RPMI7951 (cell line): ENCODE measurements around the gene GRB10. TPM values are rescaled to one million over a fixed set of nuclear protein-coding genes. Genes with fewer than 3 reads are reported as not detected.
"Not testable (repeated sequence)": the region's sequence is repeated elsewhere in the genome, so short reads cannot be mapped to it uniquely, and the experiment has no call there.

Experiments
- DNase-seq: peaks from one replicate; pipeline ENCODE4 v3.0.0-alpha.2; 2012; ENCODE audit warnings: low read depth
- total RNA-seq: library from RNA; depleted of rRNA; stranded (reverse); fragments of >200 nt; shearing (Covaris generic); gene quantifications from 2 replicates; pipeline ENCODE4 v1.2.3, GENCODE V29; 2014

GRB10 gene
- total RNA-seq, 1 experiment from 2014 or later: 51.7 TPM

DNA sequence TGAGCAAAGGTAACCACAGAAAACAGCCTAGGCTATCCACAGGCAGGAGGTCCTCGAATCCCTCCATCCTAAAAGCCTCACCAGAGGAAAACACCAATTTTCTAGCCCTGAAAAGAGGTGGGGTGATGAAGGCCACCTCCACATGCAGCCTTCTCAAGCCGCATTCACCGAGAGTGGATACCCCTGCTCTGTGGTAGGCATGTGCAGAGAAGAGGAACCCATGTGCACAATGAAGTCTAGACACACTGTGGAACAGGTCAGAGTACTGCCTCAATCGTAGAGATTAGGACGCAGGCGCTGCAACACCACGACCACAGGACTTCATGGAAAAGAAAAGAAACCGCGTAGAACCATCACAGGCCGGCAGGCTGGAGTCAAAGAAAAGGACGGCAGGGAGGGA, 38.8 kb downstream of the GRB10 start:
- no peak for DNase-seq

DNA sequence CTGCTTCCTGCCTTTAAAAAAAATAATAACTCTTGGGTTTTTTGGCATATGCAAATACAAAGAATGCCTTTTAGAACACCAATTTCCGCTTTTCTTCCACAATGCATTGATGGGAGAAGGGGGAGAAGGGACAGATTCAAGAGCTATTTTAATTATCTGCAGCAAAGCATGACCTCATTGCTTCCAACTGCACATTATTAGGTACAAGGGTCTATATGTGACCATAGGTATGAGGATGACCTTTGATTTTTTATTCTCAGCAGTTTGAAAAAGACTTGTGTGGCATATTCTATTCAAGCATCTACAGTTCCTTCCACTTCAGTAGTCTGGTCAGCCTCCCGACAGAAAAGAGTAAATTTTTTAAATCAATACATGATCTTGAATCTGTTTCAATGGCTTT, 39.7 kb downstream of the GRB10 start:
- DNase-seq: no peak

DNA sequence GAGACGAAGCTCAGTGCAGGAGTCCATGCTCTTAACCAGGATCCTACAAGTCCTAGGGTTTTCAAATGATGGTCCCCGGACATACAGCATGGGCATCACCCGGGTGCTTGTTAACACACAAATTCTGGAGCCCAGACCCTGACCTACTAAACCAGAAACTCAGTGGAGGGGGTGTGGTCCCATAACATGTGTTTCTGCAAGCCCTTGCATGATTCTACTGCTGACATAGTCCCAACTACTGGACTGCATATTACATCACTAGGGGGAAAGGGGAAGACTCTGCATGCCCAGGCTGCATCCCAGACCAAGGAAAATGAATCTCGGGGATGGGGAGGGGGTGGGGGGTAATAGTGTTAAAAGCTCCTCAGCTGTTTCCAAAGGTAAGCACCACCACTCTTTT, 40.3 kb downstream of the GRB10 start:
- no peak for DNase-seq

- peak; percentile 70 for DNase-seq
These were observed 42.8 kb downstream of the GRB10 start for GRCh38 chr7:50739744-50740435.

GRCh38 chr7:50738932-50739331, 43.8 kb downstream of the GRB10 start:
- no peak for DNase-seq

- not testable (repeated sequence) for DNase-seq
These were observed 46.9 kb downstream of the GRB10 start for GRCh38 chr7:50735836-50736235.

DNA sequence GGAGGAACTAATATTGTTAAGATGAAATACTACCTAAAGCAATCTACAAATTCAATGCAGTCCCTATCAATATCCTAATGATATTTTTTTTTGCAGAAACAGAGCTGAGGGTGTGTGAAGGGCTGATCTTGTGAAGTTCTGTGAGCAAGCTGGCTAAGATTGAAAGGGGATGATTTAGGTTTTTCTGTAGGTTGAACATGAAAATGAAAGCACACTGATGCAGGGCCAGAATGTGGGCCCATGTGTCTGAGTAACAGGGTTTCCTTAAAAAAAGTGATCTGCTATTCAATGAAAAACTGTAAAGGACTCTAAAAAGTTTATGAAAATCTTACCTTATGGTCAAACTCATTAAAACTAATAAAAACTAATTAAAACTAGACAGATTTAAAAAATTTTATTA, 47.4 kb downstream of the GRB10 start:
- no peak for DNase-seq

DNA sequence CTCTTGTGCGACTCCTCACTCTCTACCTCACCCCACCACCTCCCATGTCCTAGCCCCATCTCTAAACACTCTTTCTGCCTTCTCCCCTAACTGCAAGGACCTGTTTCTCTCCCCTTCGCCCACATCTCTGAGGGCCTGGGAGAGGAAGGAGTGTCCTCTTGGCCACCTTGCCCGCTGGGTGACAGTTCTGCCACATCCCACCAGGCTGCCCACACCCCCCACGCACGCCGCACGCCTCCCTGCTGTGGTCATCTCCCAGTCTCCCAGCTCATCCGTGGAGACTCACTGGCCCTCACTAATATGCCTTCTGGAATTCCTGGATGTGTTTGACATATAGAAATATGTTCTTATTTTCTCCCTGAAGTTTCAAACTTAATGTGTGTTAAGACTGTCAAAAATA, 48.5 kb downstream of the GRB10 start:
- no peak for DNase-seq

- DNase-seq: no peak
These were observed 49.1 kb downstream of the GRB10 start for GRCh38 chr7:50733552-50733951.

- no peak for DNase-seq
These were observed 50.8 kb downstream of the GRB10 start for GRCh38 chr7:50731703-50732582.

DNA sequence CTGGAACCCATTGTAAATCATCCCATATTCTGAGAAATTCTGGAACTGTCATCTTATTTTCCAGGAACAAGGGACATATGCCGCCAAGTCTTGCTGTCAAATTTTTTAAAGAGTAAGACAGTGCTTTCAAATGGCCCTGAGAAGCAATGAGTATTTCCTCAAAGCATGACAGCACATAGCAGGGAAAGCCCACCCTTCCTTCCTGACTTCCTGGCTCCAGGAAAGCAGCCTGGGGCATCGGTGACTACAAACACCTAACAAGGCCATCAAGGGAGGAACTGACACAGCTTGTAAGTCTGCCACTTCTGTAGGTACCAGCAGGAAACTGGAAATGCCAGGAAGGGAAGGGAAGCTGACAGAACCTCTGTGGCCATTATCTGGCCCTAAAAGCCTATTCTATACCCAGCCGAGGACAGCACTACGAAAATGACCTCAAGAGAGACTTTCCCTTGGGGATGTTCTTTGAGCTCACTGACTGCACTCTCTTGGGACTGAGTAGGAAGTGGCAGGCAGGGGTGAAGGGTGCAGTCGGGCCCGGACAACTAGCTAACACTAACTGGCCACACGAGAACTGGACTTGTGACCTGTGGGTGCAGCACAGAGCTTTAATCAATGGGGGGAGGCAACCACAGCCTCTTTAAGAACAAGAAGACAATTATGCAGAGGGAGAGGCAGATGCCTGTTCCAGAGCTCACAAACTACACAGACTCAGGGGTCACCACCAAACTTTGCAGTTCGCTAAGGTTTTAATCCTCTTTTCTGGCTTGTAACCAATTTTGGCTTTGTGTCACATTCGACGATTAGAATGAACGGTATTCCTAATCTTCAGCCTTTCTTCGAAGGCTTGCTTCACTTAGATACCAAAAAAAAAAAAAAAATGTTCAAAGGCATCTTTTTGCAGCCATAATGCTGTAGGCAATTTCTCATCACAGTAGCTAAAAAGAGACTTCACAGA, 52.0 kb downstream of the GRB10 start:
- peak; percentile 47 for DNase-seq

DNA sequence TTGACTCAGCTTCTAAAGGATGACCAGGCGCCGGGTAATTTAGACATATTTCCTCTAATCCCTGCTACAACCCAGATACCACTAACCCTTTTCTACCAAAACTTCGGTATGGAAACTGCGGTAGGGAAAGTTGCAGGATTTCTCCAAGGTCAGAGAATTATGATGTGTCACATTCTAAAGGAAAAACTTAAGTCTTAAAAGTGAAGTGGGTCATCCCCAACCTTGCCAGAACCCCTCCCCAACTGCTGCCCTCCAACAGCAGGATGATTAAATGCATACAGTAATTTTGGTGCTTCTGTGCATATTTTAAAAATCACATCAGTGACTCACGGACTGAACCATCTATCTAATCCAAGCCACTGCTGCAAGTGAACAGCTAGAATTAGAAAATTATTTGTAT, 52.7 kb downstream of the GRB10 start:
- DNase-seq: no peak

GRCh38 chr7:50728184-50728583, 54.5 kb downstream of the GRB10 start:
- no peak for DNase-seq

- DNase-seq: no peak
These were observed 55.0 kb downstream of the GRB10 start for GRCh38 chr7:50727711-50728110.

- no peak for DNase-seq
These were observed 55.6 kb downstream of the GRB10 start for GRCh38 chr7:50727072-50727471.

DNA sequence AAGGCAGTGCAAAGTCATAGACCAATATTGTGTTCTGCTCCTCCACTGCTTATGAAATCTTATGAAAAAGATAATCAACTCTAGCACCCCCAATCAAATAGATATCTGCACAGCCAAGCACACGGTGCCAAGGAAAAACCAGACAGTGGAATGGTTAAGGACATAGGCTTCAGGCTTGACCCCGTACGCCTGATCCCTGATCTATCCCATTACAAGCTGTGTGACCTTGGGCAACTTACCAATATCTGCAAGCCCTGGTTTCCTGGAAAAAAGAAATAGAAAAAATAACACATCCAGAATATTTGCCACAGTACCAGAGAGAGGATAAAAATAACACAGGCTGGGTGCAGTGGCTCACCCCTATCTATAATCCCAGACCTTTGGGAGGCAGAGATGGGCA, 56.9 kb downstream of the GRB10 start:
- no peak for DNase-seq

- DNase-seq: no peak
These were observed 57.9 kb downstream of the GRB10 start for GRCh38 chr7:50724526-50725520.

DNA sequence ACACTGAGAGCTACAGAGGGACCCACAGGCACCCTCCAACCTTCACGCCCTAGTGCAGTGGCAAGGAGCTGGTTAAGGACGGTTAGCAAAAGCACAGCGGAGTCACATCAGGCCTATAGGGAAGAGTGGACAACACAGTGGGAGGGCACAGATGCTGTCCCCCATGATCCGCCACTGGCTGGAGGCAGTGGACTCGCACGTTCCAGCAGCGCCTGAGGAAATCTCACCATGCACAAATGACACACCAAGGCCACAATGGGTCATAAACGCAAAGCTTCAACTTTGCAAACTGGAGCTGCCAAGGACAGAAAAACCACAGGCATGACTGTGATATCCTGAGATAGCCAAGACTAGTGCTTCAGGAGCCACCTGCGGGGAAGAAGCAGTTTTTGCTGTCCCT, 58.8 kb downstream of the GRB10 start:
- DNase-seq: no peak

DNA sequence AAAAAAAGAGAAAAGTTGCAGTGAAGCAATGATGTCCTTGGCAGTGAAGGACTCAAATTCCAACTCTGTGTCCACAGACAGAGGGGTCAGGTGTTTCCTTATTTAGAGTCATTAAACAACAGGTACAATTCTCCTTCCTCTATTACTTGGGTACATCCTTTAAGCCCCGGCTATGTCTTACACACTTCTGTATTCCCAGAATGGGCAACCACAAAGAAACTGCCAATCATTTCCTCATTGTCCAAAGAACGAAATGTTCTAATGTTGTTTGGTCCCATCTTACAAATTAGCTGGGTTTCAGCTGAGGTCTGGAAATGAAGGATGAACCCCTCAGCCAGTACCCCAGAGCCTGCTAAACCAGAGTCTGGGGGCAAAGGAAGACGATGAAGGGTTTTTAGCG, 59.5 kb downstream of the GRB10 start:
- DNase-seq: no peak

DNA sequence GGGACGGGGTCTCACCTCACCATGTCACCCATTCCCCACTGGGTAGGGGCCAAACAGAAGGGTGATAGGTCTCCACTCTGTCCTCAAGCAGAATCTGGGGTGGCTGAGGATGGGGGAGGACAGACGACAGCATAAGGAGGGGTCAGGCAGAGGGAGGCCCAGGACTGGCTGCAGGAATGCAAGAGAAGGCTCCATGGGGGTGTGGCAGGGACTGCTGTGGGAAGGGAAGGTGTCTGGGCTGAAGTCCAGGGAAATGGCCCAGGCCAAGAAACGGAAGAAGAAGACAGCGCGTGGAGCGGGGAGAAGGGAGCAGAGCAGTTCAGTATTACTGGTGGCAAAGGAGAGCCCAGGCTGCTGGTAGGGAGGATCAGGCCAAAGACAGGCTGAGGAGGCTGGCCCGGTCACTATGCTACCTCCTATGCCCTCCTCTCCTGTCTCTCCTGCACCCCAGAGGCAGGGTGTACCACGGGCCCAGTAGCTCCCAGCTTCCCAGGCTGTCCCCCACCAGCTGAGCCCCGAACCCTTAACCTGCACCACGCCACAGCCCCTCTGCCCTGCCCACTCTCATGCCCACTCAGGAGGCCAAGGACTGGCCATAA, 60.9 kb downstream of the GRB10 start:
- DNase-seq: no peak
